ENCODE results near the gene TMEM69.
A peak's percentile ranks its signal among the peaks of the same experiment; 100 is the strongest.
"Not testable (repeated sequence)": the region's sequence is repeated elsewhere in the genome, so short reads cannot be mapped to it uniquely, and the experiment has no call there.

The TMEM69 gene

DNA sequence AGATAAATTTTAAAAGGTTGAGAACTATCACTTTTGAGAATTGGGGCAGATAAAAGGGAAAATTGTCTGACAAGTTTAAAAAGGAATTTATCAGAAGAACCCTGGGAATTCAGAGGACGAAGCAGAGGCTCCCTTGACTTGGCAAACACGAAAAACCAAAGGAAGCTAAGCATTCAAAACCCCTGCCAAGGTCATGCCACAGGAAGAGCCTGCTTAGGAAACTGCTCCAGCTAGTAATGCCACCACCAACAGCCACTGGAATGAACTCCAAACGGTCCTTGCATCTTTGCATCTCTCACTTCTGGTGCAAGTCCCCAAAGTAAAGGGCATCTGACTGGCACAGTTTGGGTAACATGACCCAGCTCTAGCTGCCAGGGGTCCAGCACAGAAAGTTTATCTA lies 8.9 kb upstream of the TMEM69 start:
- no peak for DNase-seq

DNA sequence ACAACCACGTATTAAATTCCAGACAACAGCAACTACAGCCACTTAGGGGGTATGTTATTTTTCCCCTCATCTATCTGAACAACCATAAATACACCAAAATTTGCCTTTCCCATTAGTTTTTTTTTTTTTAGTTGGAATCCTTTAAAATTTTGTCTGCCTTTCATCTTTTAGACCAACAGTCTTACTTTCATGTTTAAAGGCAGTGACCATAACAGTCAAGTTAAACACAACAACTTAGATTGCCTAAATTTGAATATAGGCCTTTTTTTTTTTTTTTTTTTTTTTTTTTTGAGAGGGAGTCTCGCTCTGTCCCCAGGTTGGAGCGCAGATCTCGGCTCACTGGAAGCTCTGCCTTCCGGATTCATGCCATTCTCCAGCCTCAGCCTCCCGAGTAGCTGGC lies 5.0 kb upstream of the TMEM69 start:
- no peak for DNase-seq

DNA sequence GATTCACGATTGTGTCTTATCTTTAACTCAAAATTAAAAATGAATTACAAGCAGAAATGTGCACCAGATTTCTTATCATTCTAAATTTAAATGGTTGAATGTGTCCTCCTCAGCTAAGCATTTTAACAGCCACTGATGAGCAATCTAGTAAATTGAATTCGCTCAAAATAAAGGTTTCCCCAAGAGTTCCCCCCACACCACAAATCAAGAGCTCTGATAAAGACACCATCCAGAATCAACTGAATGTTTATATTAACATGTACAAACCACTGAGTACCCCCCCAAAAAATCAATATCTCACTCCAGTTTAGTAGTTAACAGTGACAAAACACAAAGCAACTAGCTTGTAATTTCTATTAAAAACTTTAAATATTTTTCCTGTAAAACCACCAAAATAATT lies 3.6 kb upstream of the TMEM69 start:
- DNase-seq, result no peak

DNA sequence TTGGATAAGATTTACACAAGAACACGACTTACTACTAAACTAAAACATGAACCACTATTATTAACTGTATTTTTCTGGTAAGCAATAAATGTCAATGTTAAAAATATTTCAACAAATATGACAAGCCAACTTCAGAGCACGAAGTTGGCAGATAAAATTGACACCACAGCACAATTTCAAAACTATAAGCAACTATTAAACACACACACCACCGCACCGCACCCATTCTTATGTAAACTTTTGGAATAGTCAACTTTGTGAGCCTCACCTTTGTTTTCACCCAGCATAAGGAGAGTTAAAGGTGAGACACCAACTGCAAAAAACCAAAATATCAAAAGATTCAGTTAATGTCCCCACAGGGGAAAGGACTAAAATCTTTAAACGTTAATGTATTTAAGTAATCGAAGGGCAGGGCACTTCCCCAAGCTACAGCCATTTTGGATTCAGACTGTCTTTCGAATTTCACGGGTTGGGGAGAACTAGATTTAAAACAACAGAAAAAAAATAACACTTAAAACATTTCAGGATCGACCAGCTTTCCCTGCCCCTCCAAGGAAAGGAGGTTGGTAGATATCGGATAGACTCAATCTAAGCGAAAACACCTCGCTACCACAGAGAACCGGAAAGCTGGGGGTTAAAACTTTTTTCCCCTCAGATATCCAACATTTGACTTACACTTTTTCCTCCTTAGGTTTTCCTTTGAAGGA lies 2.5 kb upstream of the TMEM69 start:
- no peak for DNase-seq

DNA sequence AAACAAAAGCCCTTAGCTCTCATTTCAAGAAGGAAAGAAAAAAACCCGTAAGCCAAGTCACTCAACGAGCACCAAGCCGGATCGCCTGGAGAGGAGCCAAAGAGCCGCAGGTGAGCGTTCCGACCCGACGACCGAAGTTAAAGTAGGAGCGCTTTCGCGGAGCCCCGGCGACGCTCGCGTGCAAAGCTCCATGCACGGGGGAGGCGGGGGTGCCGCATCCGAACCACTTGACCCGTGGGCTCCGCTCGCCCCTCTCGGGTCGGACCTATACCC lies 2.0 kb upstream of the TMEM69 start:
- peak; percentile 64 for DNase-seq

DNA sequence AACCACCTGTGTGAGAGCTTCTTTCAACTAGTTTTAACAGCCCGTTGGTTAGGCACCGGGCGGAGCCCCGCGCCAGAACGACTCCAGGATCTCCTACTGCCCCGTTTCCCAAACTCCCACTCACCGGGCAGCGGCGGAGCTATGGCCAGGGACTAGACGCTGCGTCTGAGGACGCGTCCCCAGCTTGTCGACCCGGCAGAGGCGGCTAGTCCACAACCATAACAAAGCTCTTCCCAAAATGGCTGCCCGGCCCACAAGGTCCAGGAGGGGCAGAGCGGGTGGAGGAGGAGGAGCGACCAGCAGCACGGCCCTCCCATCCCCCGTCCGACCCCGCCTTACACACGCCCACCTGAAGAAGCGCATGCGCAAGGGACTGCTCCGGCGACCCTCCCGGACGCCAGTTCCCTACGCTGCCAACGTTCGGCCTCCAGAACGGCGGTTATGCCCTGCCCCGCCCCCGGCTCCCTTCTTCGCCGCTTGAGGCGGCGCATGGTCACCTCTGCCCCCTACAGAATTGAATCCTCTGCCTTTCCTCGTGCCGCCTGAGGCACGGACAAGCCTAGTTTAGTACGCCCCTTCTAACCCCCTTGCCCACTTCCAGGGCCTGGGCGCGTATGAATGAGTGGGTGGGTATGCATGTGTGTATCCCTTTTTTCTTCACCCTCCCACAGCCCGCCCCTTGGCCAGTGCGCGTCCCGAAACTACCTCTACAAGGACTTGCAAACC lies 1.5 kb upstream of the TMEM69 start, which contains the start of gene GPBP1L1:
Gene GPBP1L1, minus strand, starts transcription at position 246 of the 726 bp plus-strand sequence. CDS start 27,446 bp downstream, outside the sequence.
- peak; percentile 96 for DNase-seq

DNA sequence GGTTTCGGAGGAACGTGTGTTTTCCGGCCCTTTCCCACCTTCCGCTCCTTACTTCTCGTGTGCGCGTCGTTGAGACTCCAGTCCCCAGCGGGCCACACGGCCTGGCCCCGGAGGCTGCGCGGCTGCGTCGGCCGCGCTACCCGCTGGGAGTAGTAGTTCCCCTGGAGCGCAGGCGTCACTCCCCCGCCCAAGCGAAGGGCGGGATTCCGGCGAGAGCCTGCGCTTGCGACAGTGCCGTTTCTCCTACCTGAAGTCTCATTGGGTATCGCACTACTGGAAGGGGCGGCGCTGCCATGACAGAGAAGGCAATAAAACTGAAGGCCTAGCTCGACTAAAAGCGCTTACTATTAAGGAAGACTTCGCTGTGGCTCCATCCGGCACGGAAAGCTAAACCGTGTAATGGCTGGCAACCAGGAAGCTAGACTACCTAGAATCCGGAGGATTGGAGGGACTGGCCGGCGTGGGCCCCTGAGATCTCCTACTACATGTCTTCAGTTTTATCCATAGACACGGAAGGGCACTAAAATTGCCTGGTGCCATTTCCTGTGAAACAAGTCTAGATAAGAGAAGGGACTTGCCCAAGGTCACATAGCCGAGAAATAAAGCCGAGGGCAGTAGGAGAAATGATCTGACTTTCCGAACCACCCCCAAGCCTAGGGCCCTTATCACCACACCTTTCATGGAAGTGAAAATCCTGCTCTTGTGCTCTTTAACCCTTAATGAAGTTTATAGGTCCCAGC lies 797 bp upstream of the TMEM69 start:
- DNase-seq, result peak; percentile 99

DNA sequence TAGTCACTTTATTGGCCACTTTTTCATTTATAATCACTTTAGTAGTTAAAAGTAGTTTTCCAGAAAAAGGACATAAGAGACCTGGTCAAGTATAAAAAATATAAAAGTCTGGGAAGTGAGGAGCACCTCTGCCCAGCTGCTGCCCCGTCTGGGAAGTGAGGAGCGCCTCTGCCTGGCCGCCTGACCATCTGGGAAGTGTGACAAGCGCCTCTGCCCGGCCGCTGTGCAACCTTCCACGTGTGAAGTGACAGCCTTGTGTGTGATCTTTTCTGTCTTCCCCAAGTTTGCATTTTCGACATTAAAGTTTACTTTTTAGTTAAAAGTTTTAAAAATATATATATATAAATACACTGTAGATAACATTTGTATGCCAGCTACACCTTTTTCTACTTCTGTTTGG lies 5.8 kb downstream of the TMEM69 start:
- not testable (repeated sequence) for DNase-seq

DNA sequence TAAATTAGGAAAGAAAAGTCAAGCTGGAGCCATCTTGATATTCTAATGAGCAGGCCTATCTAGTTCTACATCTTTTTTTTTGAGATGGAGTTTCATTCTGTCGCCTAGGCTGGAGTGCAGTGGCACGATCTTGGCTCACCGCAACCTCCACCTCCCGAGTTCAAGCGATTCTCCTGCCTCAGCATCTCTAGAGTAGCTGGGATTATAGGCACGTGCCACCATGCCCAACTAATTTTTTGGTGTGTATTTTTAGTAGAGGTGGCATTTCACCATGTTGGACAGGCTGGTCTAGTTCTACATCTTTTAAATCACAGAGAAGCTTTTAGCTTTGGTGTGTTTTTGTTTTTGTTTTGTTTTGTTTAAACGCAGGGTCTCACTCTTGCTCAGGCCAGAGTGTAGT lies 6.8 kb downstream of the TMEM69 start:
- DNase-seq, result no peak

DNA sequence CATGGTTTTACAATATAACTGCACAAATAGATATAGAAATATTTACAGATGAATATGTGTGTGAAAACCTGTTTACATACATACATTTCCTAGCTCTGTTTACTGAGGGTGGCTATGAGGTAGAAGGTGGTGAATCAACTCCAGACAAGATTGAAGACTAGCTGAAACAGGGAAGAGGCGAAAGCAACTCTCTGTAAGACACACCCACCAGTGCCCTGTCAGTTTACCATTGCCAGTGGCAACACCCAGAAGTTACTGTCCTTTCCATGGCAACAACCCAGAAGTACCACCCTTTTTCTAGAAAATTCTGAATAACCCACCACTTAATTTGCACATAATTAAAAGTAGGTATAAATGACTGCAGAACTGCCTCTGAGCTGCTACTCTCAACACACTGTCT lies 16.7 kb downstream of the TMEM69 start:
- no peak for DNase-seq

DNA sequence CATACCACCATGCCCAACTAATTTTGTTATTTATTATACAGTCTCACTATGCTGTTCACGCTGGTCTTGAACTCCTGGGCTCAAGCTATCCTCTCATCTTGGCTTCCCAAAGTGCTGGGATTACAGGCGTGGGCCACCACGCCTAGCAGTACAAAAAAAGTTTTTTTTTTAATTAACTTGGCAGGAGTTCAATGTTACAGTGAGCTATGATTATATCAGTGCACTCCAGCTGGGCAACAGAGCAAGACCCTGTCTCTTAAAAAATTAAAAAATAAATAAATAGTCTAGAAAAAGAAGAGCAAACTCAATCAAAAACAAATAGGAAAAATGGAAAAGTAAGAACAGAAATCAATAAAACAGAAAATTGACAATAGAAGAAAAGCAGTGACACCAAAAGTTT lies 25.7 kb downstream of the TMEM69 start:
- DNase-seq, result no peak

DNA sequence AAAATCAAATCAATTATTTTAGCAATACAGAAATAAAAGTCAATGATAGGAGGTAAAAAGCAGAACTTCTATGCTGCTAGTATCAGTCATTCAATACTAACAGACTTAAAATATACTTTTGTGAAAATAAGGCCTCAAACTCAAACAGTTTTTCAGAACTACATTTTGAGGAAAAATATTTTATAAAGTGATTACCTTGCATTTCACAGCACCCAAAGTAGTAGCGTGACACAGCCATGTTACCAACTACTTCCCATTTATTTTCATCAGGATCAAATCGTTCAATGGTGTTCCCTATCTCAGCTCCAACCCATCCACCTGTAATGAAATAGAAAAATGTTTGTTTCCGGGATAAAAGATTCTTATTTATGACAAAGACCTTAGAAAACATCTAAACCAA lies 28.7 kb downstream of the TMEM69 start:
- no peak for DNase-seq

DNA sequence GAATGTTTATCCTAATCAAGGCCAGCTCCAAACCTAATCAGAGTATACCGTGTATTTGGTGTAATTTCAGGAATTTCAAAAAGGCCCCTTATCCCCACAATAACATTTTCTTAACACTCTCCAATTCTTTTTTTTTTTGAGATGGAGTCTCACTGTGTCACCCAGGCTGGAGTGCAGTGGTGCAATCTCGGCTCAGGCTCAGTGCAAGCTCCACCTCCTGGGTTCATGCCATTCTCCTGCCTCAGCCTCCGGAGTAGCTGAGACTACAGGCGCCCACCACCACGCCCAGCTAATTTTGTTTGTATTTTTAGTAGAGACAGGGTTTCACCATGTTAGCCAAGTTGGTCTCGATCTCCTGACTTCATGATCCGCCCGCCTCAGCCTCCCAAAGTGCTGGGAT lies 29.4 kb downstream of the TMEM69 start:
- not testable (repeated sequence) for DNase-seq

DNA sequence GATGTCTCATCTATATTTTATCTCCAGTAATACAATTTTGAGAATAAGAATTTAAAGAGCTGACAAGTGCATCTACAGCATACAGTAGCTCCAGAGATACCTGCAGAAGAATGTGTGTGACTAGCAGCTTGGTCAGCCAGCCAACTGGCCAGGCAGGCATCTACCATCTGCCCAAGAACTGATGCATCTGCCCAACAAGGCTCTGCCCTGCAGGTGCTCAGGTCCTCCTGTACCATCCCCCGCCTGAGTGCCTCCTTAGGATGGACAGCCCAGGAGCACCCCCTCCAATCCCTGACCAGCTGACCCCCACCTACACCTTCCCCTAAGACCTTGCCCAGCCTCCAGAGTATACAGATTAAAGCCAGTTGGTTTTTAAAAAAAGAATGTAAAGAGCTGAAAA lies 30.3 kb downstream of the TMEM69 start:
- DNase-seq, result no peak

DNA sequence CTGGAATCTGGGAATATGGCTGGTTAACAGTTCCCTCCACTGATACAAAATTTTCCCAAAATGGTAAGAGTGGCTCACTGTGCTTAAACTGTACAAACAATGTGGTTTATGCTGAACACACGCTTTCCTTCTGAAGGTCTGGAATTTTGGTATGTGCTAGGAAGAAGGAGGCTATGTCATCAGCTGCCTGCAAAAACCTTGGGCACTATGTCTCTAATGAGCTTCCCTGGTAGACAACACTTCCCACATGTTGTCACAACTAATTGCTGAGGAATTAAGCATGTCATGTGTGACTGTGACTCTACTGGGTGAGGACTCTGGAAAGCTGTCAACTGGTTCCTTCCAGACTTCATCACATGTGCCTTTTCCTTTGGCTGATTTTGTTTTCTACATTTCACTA lies 33.2 kb downstream of the TMEM69 start:
- no peak for DNase-seq

DNA sequence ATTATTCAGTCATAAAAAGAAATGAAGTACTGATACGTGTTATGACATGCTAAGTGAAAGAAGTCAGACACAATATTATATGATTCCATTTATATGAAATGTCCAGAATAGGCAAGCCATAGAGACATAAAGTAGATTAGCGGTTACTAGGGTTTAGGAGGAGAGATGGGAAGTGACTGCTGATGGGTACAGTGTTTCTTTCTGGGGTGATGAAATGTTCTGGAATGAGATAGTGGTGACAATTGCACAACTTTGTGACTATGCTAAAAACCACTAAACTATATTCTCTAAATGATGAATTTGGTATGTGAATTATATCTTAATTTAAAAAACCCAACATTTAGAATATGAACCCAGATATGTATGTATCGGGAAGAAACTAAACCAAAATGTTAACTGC lies 34.8 kb downstream of the TMEM69 start:
- DNase-seq, result no peak

DNA sequence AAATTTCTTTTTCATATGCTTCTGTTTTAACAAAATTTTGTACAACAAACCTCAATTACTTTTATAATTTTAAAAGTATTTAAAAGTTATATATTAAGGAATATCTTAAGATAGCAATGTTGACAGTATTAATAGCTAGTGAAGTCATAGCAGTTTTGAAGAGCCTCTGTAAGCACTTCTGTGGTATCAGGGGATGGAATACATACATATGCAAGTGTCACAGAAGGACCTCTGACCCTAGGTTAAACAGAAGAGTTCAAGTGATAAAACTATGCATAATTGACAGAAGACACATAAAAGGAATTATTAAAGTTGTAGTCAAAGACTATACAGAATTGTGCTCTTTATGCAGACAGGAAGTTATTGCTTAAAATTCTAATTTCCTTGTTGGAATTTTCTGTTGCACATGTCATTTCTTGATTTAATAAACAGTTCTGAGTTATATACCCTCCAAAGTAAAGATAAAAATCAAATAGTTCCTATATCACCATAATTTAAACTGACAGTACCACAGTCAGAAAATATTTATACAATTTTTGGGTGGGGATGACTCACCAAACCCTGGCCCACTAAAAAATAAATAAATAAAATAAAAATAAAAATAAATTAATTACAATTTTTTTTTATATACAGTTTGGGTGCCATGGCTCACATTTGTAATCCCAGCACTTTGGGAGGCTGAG lies 35.4 kb downstream of the TMEM69 start:
- no peak for DNase-seq

DNA sequence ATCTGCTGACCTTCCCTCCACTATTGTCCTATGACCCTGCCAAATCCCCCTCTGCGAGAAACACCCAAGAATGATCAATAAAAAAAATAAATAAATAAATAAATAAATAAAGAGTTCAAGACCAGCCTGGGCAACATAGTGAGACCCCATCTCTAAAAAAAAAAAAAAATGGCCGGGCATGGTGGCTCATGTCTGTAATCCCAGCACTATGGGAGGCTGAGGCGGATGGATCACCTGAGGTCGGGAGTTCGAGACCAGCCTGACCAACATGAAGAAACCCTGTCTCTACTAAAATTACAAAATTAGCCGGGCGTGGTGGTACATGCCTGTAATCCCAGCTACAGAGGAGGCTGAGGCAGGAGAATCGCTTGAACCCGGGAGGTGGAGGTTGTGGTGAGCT lies 38.0 kb downstream of the TMEM69 start:
- not testable (repeated sequence) for DNase-seq

DNA sequence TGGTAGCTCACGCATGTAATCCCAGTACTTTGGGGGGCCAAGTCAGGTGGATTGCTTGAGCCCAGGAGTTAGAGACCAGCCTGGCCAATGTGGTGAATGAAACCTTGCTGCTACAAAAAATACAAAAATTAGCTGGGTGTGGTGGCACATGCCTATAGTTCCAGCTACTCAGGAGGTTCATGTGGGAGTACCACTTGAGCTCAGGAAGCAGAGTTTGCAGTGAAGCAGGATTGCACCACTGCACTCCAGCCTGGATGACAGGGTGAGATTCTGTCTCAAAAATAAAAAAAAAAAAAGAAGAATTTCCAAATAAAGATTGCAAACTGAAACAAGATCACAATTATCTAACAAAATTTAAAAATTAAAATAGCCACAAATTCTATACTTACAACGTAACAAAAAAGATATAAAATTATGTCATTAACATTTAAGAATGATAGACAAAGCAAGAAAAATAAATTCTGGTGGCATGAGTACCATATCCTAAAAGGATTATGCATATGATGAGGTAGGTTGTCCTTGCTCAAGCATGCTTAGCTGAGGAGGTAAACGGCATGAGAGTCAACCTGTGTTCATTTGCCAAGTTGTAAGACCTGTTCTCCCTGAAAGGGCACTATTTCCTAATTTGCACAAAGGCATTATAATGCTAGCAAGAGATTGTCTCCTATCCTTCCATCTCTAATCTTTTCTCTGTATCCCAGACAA lies 42.2 kb downstream of the TMEM69 start:
- DNase-seq, result no peak

DNA sequence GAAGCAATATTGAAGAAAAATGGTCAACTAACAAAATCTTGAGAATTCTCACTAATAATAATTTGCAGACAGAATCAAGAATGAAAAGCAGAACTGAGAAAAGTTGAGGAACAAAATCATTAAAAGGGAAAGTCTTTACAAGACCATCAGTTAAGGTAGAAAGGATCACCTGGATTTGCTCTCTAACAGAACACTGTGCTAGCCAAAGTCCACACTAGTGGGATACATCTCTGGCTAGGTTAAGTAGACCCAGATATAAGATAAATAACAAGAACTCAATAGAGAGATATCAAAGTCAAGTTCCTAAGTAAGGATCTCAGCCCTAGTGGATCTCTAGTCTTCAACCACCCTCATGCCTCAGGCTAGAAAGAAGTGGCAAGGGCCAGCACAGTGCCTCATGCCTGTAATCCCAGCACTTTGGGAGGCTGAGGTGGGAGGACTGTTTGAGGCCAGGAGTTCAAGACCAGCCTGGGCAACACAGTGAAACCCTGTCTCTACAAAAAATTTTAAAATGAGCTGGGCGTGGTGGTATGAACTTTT lies 42.9 kb downstream of the TMEM69 start:
- no peak for DNase-seq

DNA sequence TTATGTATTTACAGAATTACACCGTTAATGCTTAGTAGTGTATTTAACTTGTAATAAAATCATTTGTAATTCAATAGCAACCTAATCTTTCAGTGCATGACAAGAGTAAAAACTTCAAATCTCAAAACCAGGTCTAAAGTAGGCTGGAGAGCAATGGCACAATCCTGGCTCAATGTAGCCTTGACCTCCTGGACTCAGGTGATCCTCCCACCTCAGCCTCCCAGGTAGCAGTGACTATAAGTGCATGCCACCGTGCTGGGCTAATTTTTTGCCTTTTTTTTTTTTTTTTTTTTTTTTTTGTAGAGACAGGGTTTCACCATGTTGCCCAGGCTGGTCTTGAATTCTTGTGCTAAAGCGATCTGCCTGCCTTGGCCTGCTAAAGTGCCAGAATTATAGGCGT lies 51.2 kb downstream of the TMEM69 start:
- no peak for DNase-seq

DNA sequence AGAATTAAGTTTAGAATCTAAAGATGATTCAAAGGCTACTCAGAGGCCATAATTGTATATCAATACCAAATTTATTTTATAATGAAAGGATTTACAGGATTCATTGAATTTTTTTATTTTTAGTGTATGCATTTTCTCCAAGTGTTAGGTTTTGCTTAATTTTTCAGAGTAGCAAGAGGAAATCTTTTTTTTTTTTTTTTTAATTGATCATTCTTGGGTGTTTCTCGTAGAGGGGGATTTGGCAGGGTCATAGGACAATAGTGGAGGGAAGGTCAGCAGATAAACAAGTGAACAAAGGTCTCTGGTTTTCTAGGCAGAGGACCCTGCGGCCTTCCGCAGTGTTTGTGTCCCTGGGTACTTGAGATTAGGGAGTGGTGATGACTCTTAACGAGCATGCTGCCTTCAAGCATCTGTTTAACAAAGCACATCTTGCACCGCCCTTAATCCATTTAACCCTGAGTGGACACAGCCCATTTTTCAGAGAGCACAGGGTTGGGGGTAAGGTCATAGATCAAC lies 51.7 kb downstream of the TMEM69 start:
- DNase-seq, result not testable (repeated sequence)
